ENCODE results near the gene ERVK3-1. TPM values are rescaled to one million over a fixed set of nuclear protein-coding genes. Genes with fewer than 3 reads are reported as not detected.

Gene ERVK3-1
- total RNA-seq, 6 donors from 2014 or later = 24.3 to 50.5 (median 37.0) TPM

- Histone ChIP-seq H3K27ac (no peak overlapping the region), H3K4me1 (peaks cover 16 to 30% (median 21%) of the 10 kb centered on the region in 4 donors), H3K36me3 (peaks cover 0 to 10% (median 7%) of the 10 kb centered on the region in 4 donors), H3K9me3 (no peaks in the 10 kb centered on the region), H3K4me3 (no peak overlapping the region), H3K27me3 (no peaks in the 10 kb centered on the region)
- TF ChIP-seq EP300 (IDR thresholded peaks at IDR 0.05) (no peak), POLR2AphosphoS5 (IDR thresholded peaks at IDR 0.05) (no peak), CTCF (IDR thresholded peaks at IDR 0.05) (no peak), POLR2A (IDR thresholded peaks at IDR 0.05) (no peak)
- WGBS, 2 donors = 85 to 90% methylated on average over 4 of the region's 4 CpGs
- DNase-seq (no peak), ATAC-seq (ENCODE audit: low FRiP score in 2 of 2) (no peak)
These were observed 25.3 kb downstream of the ERVK3-1 start for GRCh38 chr19:58330458-58330857.

- 77 to 81% methylated on average over 1 of the region's 1 CpG for WGBS, 2 donors
- ATAC-seq (ENCODE audit: low FRiP score in 2 of 2) = no peak
- TF ChIP-seq EP300 (IDR thresholded peaks at IDR 0.05) (no peak), POLR2AphosphoS5 (IDR thresholded peaks at IDR 0.05) (no peak), POLR2A (IDR thresholded peaks at IDR 0.05) (no peak)
- Histone ChIP-seq H3K9me3 (no peaks in the 10 kb centered on the region), H3K27me3 (no peaks in the 10 kb centered on the region), H3K4me3 (no peak overlapping the region), H3K36me3 (peaks cover 0 to 26% (median 13%) of the 10 kb centered on the region in 4 donors), H3K27ac (no peak overlapping the region), H3K4me1 (peaks cover 4 to 14% (median 10%) of the 10 kb centered on the region in 4 donors)
- no peak for DNase-seq
These were observed 27.5 kb downstream of the ERVK3-1 start for GRCh38 chr19:58332697-58333096.

GRCh38 chr19:58334691-58335249, 29.6 kb downstream of the ERVK3-1 start:
- TF ChIP-seq POLR2AphosphoS5 (IDR thresholded peaks at IDR 0.05) = no peak
- TF ChIP-seq POLR2A (IDR thresholded peaks at IDR 0.05) = no peak
- no peak for TF ChIP-seq CTCF (IDR thresholded peaks at IDR 0.05)
- no peak for TF ChIP-seq EP300 (IDR thresholded peaks at IDR 0.05)
- Histone ChIP-seq H3K36me3 (peaks cover 0 to 47% (median 26%) of the 10 kb centered on the region in 4 donors), H3K27ac (no peak overlapping the region), H3K27me3 (no peaks in the 10 kb centered on the region), H3K4me3 (no peak overlapping the region), H3K4me1 (no peaks in the 10 kb centered on the region), H3K9me3 (no peaks in the 10 kb centered on the region)
- ATAC-seq (ENCODE audit: low FRiP score in 2 of 2) (no peak), DNase-seq (peak in 1 of 2 donors; percentile 59)
- 83 to 93% methylated on average over 10 to 19 of the region's 19 CpGs for WGBS, 2 donors

GRCh38 chr19:58335630-58336029, 30.5 kb downstream of the ERVK3-1 start:
- peaks cover 0 to 52% (median 26%) of the 10 kb centered on the region in 4 donors for H3K36me3 ChIP-seq
- DNase-seq (no peak), ATAC-seq (ENCODE audit: low FRiP score in 2 of 2) (no peak)
- WGBS, 2 donors = 79 to 90% methylated on average over 2 to 3 of the region's 3 CpGs
- no peaks in the 10 kb centered on the region for H3K27me3 ChIP-seq
- no peak overlapping the region for H3K4me3 ChIP-seq
- no peaks in the 10 kb centered on the region for H3K9me3 ChIP-seq
- no peak overlapping the region for H3K27ac ChIP-seq
- no peaks in the 10 kb centered on the region for H3K4me1 ChIP-seq
- TF ChIP-seq POLR2A (IDR thresholded peaks at IDR 0.05) (no peak), CTCF (IDR thresholded peaks at IDR 0.05) (no peak), POLR2AphosphoS5 (IDR thresholded peaks at IDR 0.05) (no peak), EP300 (IDR thresholded peaks at IDR 0.05) (no peak)

GRCh38 chr19:58336216-58336615, 31.0 kb downstream of the ERVK3-1 start:
- peaks cover 0 to 54% (median 26%) of the 10 kb centered on the region in 4 donors for H3K36me3 ChIP-seq
- DNase-seq = no peak
- H3K27ac ChIP-seq = no peak overlapping the region
- ATAC-seq (ENCODE audit: low FRiP score in 2 of 2) = no peak
- no peak overlapping the region for H3K4me3 ChIP-seq
- no peaks in the 10 kb centered on the region for H3K9me3 ChIP-seq
- H3K27me3 ChIP-seq = no peaks in the 10 kb centered on the region
- no peaks in the 10 kb centered on the region for H3K4me1 ChIP-seq
- WGBS, 2 donors = 93 to 100% methylated on average over 1 of the region's 1 CpG
- no peak for TF ChIP-seq CTCF (IDR thresholded peaks at IDR 0.05)
- no peak for TF ChIP-seq POLR2A (IDR thresholded peaks at IDR 0.05)
- no peak for TF ChIP-seq EP300 (IDR thresholded peaks at IDR 0.05)
- no peak for TF ChIP-seq POLR2AphosphoS5 (IDR thresholded peaks at IDR 0.05)
